PC-3 (cell line): Measurements from ENCODE around the gene CCDC34.

Experiments used
- CTCF ChIP-seq: fragments of 300-600 bp; sonication (generic); conservative IDR thresholded peaks from 2 replicates; pipeline ENCODE4 v1.5.1; 2017; ENCODE audit warnings: antibody characterized with exemption, low read depth, mild to moderate bottlenecking, low read length
- EZH2 ChIP-seq: fragments of 300-600 bp; sonication (generic); IDR thresholded peaks from one replicate; pipeline ENCODE4 v1.6.1; 2017; ENCODE audit warnings: antibody characterized with exemption, mild to moderate bottlenecking, low read length; ENCODE audit not compliant: unreplicated experiment
- EZH2phosphoT487 ChIP-seq: fragments of 300-600 bp; sonication (generic); IDR thresholded peaks from 2 replicates; pipeline ENCODE4 v1.6.1; 2018; ENCODE audit warnings: mild to moderate bottlenecking, antibody characterized with exemption, low read length, borderline replicate concordance

- TF ChIP-seq CTCF (no peak), EZH2phosphoT487 (no peak), EZH2 (no peak)
These were observed 72.6 kb downstream of the CCDC34 start for GRCh38 chr11:27290261-27291050.
